ENCODE data around the gene VAT1L. TPM values are rescaled to one million over a fixed set of nuclear protein-coding genes. Genes with fewer than 3 reads are reported as not detected.

VAT1L gene
- total RNA-seq, 1 experiment from 2014 or later: not detected

GRCh38 chr16:77827032-77827431 lies 38.7 kb downstream of the VAT1L start:
- no peak for DNase-seq (ENCODE audit: extremely low read depth, low read depth)

GRCh38 chr16:77833921-77834634 lies 45.7 kb downstream of the VAT1L start:
- no peak for DNase-seq (ENCODE audit: extremely low read depth, low read depth)

- DNase-seq (ENCODE audit: extremely low read depth, low read depth): no peak
Observed at GRCh38 chr16:77834635-77835540, 46.5 kb downstream of the VAT1L start.

- no peak for DNase-seq (ENCODE audit: extremely low read depth, low read depth)
Observed at GRCh38 chr16:77836801-77837200, 48.4 kb downstream of the VAT1L start.

- DNase-seq (ENCODE audit: extremely low read depth, low read depth): no peak
Observed at GRCh38 chr16:77838597-77839255, 50.4 kb downstream of the VAT1L start.

- DNase-seq (ENCODE audit: extremely low read depth, low read depth): no peak
Observed at GRCh38 chr16:77840093-77840492, 51.7 kb downstream of the VAT1L start.

GRCh38 chr16:77840673-77841501 lies 52.5 kb downstream of the VAT1L start:
- no peak for DNase-seq (ENCODE audit: extremely low read depth, low read depth)

- no peak for DNase-seq (ENCODE audit: extremely low read depth, low read depth)
Observed at GRCh38 chr16:77841502-77841763, 53.1 kb downstream of the VAT1L start.

- no peak for DNase-seq (ENCODE audit: extremely low read depth, low read depth)
Observed at GRCh38 chr16:77842468-77842867, 54.1 kb downstream of the VAT1L start.

- DNase-seq (ENCODE audit: extremely low read depth, low read depth): no peak
Observed at GRCh38 chr16:77843405-77843804, 55.0 kb downstream of the VAT1L start.

GRCh38 chr16:77844801-77845200 lies 56.4 kb downstream of the VAT1L start:
- DNase-seq (ENCODE audit: extremely low read depth, low read depth): no peak

- no peak for DNase-seq (ENCODE audit: extremely low read depth, low read depth)
Observed at GRCh38 chr16:77849646-77850258, 61.4 kb downstream of the VAT1L start.

- DNase-seq (ENCODE audit: extremely low read depth, low read depth): no peak
Observed at GRCh38 chr16:77850636-77851333, 62.4 kb downstream of the VAT1L start.

- DNase-seq (ENCODE audit: extremely low read depth, low read depth): no peak
Observed at GRCh38 chr16:77853161-77853560, 64.8 kb downstream of the VAT1L start.

- DNase-seq (ENCODE audit: extremely low read depth, low read depth): no peak
Observed at GRCh38 chr16:77856438-77857160, 68.2 kb downstream of the VAT1L start.

GRCh38 chr16:77858060-77858459 lies 69.7 kb downstream of the VAT1L start:
- no peak for DNase-seq (ENCODE audit: extremely low read depth, low read depth)

- no peak for DNase-seq (ENCODE audit: extremely low read depth, low read depth)
Observed at GRCh38 chr16:77859493-77860232, 71.3 kb downstream of the VAT1L start.

GRCh38 chr16:77860953-77861352 lies 72.6 kb downstream of the VAT1L start:
- DNase-seq (ENCODE audit: extremely low read depth, low read depth): no peak

Measured in NCI-H460 (cell line).